Gastrocnemius medialis (tissue), 4 donors: ENCODE measurements around the gene SKIC8.

Source experiments
- POLR2A ChIP-seq, 2 donors: fragments of 450-650 bp; IDR thresholded peaks; one replicate each; pipeline ENCODE4 v1.6.1; 2017; ENCODE audit warnings: antibody characterized with exemption in 2 of 2, mild to moderate bottlenecking in 2 of 2, moderate library complexity in 2 of 2
- TF ChIP-seq, protein P1 (sequence below), 5 experiments: fragments of 450-650 bp in 3 of 5; fragments of 200-600 bp in 2 of 5; sonication (generic) in 2 of 5; IDR thresholded peaks in 4 of 5; conservative IDR thresholded peaks in 1 of 5; 1 replicate in 4 of 5; 2 replicates in 1 of 5; pipeline ENCODE4 v1.5.1; 2016 to 2019; ENCODE audit warnings: antibody characterized with exemption in 5 of 5, mild to moderate bottlenecking in 3 of 5, moderate library complexity in 3 of 5

- TF ChIP-seq, protein P1, sequence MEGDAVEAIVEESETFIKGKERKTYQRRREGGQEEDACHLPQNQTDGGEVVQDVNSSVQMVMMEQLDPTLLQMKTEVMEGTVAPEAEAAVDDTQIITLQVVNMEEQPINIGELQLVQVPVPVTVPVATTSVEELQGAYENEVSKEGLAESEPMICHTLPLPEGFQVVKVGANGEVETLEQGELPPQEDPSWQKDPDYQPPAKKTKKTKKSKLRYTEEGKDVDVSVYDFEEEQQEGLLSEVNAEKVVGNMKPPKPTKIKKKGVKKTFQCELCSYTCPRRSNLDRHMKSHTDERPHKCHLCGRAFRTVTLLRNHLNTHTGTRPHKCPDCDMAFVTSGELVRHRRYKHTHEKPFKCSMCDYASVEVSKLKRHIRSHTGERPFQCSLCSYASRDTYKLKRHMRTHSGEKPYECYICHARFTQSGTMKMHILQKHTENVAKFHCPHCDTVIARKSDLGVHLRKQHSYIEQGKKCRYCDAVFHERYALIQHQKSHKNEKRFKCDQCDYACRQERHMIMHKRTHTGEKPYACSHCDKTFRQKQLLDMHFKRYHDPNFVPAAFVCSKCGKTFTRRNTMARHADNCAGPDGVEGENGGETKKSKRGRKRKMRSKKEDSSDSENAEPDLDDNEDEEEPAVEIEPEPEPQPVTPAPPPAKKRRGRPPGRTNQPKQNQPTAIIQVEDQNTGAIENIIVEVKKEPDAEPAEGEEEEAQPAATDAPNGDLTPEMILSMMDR (IDR thresholded peaks at IDR 0.05 in 4 of 5, conservative IDR thresholded peaks at IDR 0.05 in 1 of 5) = no peak
- no peak for TF ChIP-seq POLR2A (IDR thresholded peaks at IDR 0.05)
These were observed 36.0 kb downstream of the SKIC8 start for GRCh38 chr15:78263351-78263781.
